IMR-90 (cell line): ENCODE measurements around the gene RNF11. TPM values are rescaled to one million over a fixed set of nuclear protein-coding genes. Genes with fewer than 3 reads are reported as not detected.

Source experiments
- ATAC-seq: fragments of 200-7000 bp; cut with Tn5 transposase; 2 replicates; pipeline ENCODE4 v1.9.1; 2020; ENCODE audit warnings: low read depth, mild to moderate bottlenecking, moderate library complexity
- BruUV-seq: library from RNA; stranded (reverse); fragments of 400-500 nt; replicated peaks from 2 replicates; lab custom pipeline; 2021; lab: Mats Ljungman, UMichigan
- CTCF ChIA-PET: fragments of 300-600 bp; formaldehyde crosslinking; extraction: SDS; loops from one replicate; lab custom pipeline; 2021; ENCODE audit warnings: antibody characterized with exemption; lab: Yijun Ruan, JAX
- POLR2A ChIA-PET: fragments of 300-600 bp; sonication (Branson Sonifier 250); formaldehyde crosslinking; loops from one replicate; lab custom pipeline; 2022; ENCODE audit warnings: antibody characterized with exemption; ENCODE audit not compliant: unreplicated experiment; lab: Charles Lee
- DNase-seq: peaks from one replicate; pipeline ENCODE4 v3.0.0; 2013
- H2AFZ ChIP-seq: replicated peaks from 2 replicates; pipeline ENCODE3; 2013; ENCODE audit warnings: low read length, mild to moderate bottlenecking; ENCODE audit not compliant: poor library complexity
- H2AK5ac ChIP-seq: 2 replicates; pipeline ENCODE4 v1.6.1; 2013; ENCODE audit warnings: low read depth, low read length, inconsistent platforms
- H2AK9ac ChIP-seq: replicated peaks from 2 replicates; pipeline ENCODE3; 2013; ENCODE audit warnings: mild to moderate bottlenecking, low read depth, low read length, moderate library complexity; ENCODE audit not compliant: poor library complexity
- H2BK120ac ChIP-seq: 2 replicates; pipeline ENCODE4 v1.6.1; 2013; ENCODE audit warnings: low read depth, low read length, inconsistent platforms
- H2BK15ac ChIP-seq: 3 replicates; pipeline ENCODE4 v1.6.1; 2013; ENCODE audit warnings: low read depth, low read length, inconsistent platforms
- H2BK20ac ChIP-seq: 2 replicates; pipeline ENCODE4 v1.6.1; 2013; ENCODE audit warnings: low read depth, mild to moderate bottlenecking, inconsistent platforms, low read length, moderate library complexity
- H2BK5ac ChIP-seq: 2 replicates; pipeline ENCODE4 v1.6.1; 2013; ENCODE audit warnings: mild to moderate bottlenecking, low read depth, low read length, inconsistent platforms; ENCODE audit not compliant: poor library complexity, severe bottlenecking
- H3K14ac ChIP-seq: replicated peaks from 2 replicates; pipeline ENCODE4 v1.6.1; 2013; ENCODE audit warnings: low read depth, low read length, inconsistent platforms
- H3K18ac ChIP-seq: 2 replicates; pipeline ENCODE4 v1.6.1; 2013; ENCODE audit warnings: low read depth, low read length, control low read depth
- H3K23ac ChIP-seq: 2 replicates; pipeline ENCODE4 v1.6.1; 2013; ENCODE audit warnings: low read depth, low read length, inconsistent platforms
- H3K27ac ChIP-seq: 2 replicates; pipeline ENCODE4 v1.5.1; 2013; ENCODE audit warnings: mild to moderate bottlenecking, control low read depth, low read length; ENCODE audit not compliant: insufficient read depth
- H3K27me3 ChIP-seq: 2 replicates; pipeline ENCODE4 v1.6.1; 2013; ENCODE audit warnings: low read length; ENCODE audit not compliant: control insufficient read depth, insufficient read depth
- H3K36me3 ChIP-seq: 2 replicates; pipeline ENCODE4 v1.6.1; 2013; ENCODE audit warnings: low read length, mixed read lengths; ENCODE audit not compliant: control insufficient read depth, insufficient read depth
- H3K4ac ChIP-seq: 2 replicates; pipeline ENCODE4 v1.6.1; 2013; ENCODE audit warnings: low read depth, low read length, inconsistent platforms
- H3K4me1 ChIP-seq: 2 replicates; pipeline ENCODE4 v1.6.1; 2013; ENCODE audit warnings: low read length, mixed read lengths; ENCODE audit not compliant: control insufficient read depth, insufficient read depth
- H3K4me2 ChIP-seq: 2 replicates; pipeline ENCODE4 v1.6.1; 2013; ENCODE audit warnings: low read depth, mild to moderate bottlenecking, control low read depth, low read length, moderate library complexity
- H3K4me3 ChIP-seq: 2 replicates; pipeline ENCODE4 v1.5.1; 2013; ENCODE audit warnings: low read depth, mild to moderate bottlenecking, control low read depth, low read length, moderate library complexity; ENCODE audit not compliant: insufficient read depth
- H3K56ac ChIP-seq: 2 replicates; pipeline ENCODE4 v1.6.1; 2013; ENCODE audit warnings: low read length, inconsistent platforms; ENCODE audit not compliant: insufficient read depth; ENCODE audit errors: extremely low read depth
- H3K79me1 ChIP-seq, 2 experiments: 2 replicates each; pipeline ENCODE4 v1.6.1; 2013; ENCODE audit warnings: low read length in 2 of 2, inconsistent platforms in 1 of 2, low read depth in 1 of 2
- H3K9ac ChIP-seq: 2 replicates; pipeline ENCODE4 v1.6.1; 2013; ENCODE audit warnings: low read depth, low read length, control low read depth
- H3K9me1 ChIP-seq: 2 replicates; pipeline ENCODE4 v1.6.1; 2013; ENCODE audit warnings: low read length, inconsistent platforms; ENCODE audit not compliant: insufficient read depth
- H3K9me3 ChIP-seq: 2 replicates; pipeline ENCODE4 v1.6.1; 2013; ENCODE audit warnings: low read length; ENCODE audit not compliant: control insufficient read depth, insufficient read depth
- H4K20me1 ChIP-seq: 2 replicates; pipeline ENCODE4 v1.6.1; 2013; ENCODE audit warnings: low read length, inconsistent platforms; ENCODE audit not compliant: insufficient read depth
- H4K5ac ChIP-seq: 2 replicates; pipeline ENCODE4 v1.6.1; 2013; ENCODE audit warnings: mild to moderate bottlenecking, low read depth, low read length, control low read depth
- H4K8ac ChIP-seq, 2 experiments: 2 replicates each; pipeline ENCODE4 v1.6.1; 2013; ENCODE audit warnings: low read depth in 2 of 2, low read length in 2 of 2, control low read depth in 1 of 2, inconsistent platforms in 1 of 2
- H4K91ac ChIP-seq: 2 replicates; pipeline ENCODE4 v1.6.1; 2013; ENCODE audit warnings: low read depth, low read length, inconsistent platforms; ENCODE audit not compliant: insufficient read depth
- CEBPB ChIP-seq: IDR thresholded peaks from 2 replicates; pipeline ENCODE4 v1.6.1; 2012; ENCODE audit warnings: low read depth, low read length, improper control_type of control experiment
- CHD1 ChIP-seq: IDR thresholded peaks from 2 replicates; pipeline ENCODE4 v1.6.1; 2012; ENCODE audit warnings: low read depth, low read length, improper control_type of control experiment
- FOS ChIP-seq: fragments of 150-350 bp; IDR thresholded peaks from 2 replicates; pipeline ENCODE4 v1.6.1; 2016; ENCODE audit warnings: low read depth, low read length
- MXI1 ChIP-seq: IDR thresholded peaks from 2 replicates; pipeline ENCODE4 v1.6.1; 2012; ENCODE audit warnings: low read depth, mild to moderate bottlenecking, low read length, moderate library complexity, borderline replicate concordance
- RAD21 ChIP-seq: IDR thresholded peaks from 2 replicates; pipeline ENCODE4 v1.6.1; 2012; ENCODE audit warnings: low read length, improper control_type of control experiment
- WGBS, 2 experiments: methylation state at CpG; one replicate each; pipeline versions ENCODE4 v1.1.5 to v1.1.7; 2013; ENCODE audit warnings: missing lambda C conversion rate in 2 of 2; ENCODE audit not compliant: insufficient read length in 1 of 2; ENCODE audit errors: extremely low coverage in 2 of 2; 5-methylcytosine and 5-hydroxymethylcytosine counted together
- dilution Hi-C: fragments of 300-500 bp; cut with HindIII; formaldehyde crosslinking; loops from one replicate; pipeline ENCODE4 v1.14.3; 2018; ENCODE audit warnings: low sequenced_read_pairs; ENCODE audit not compliant: unreplicated experiment
- in situ Hi-C: fragments of 300-500 bp; cut with MboI; formaldehyde crosslinking; loops from 3 replicates; pipeline ENCODE4 v1.14.3; 2019; ENCODE audit warnings: low sequenced_read_pairs, inconsistent platforms, mixed read lengths
- intact Hi-C: fragments of 100-400 bp; cut with micrococcal nuclease; formaldehyde crosslinking; loops from 2 replicates; pipeline ENCODE4 v1.10.0; 2022
- polyA plus RNA-seq, 3 experiments: library from polyadenylated mRNA; depleted of rRNA; stranded (reverse); fragments of >200 nt; gene quantifications; 2 replicates each; pipeline ENCODE4 v1.2.3, GENCODE V29; 2012; ENCODE audit warnings: low replicate concordance in 1 of 3
- total RNA-seq: library from RNA; depleted of rRNA; stranded (reverse); fragments of >200 nt; gene quantifications from 2 replicates; pipeline ENCODE4 v1.2.3, GENCODE V29; 2012
- TF ChIP-seq, protein P1 (sequence below): fragments of 150-350 bp; IDR thresholded peaks from 2 replicates; pipeline ENCODE4 v1.6.1; 2017; ENCODE audit warnings: mild to moderate bottlenecking, antibody characterized with exemption, low read length, low read depth
- TF ChIP-seq, protein P2 (sequence below): conservative IDR thresholded peaks from 2 replicates; pipeline ENCODE4 v1.5.1; 2012; ENCODE audit warnings: mild to moderate bottlenecking, low read depth, low read length, improper control_type of control experiment

Gene RNF11
- total and polyA plus RNA-seq, 2 of the 4 experiments (the other 2 are of a cell fraction): 63.3 to 64.1 TPM

DNA sequence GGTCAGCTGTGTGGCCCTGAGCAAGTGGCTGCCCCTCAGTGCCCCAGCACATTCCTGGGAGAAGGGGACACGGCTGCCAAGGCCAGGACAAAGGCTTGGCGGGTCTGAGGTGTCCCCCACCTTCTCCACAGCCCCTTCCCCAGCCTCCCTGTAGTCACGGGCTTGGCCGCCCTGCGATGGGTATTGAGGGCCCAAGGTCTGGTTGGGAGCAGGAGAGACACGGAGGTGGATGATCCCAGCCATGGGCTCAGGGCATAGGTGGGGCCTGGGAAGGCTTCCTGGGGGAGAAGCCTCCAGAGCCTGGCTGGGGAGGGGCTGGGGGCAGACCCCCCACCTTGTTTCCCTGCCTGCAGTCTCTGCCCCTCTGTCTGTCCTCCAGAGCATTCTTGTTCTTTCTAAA, 67.2 kb downstream of the RNF11 start:
- Histone ChIP-seq H3K18ac (no peak overlapping the region), H3K36me3 (no peaks in the 10 kb centered on the region), H3K9ac (no peak overlapping the region), H2BK120ac (no peak overlapping the region), H3K4me3 (no peak overlapping the region), H3K27ac (no peak overlapping the region), H3K4me2 (no peak overlapping the region), H2BK5ac (no peak overlapping the region), H4K8ac (no peak overlapping the region), H4K91ac (no peak overlapping the region), H2AK9ac (peak overlapping the region; percentile 37), H2BK20ac (no peak overlapping the region), H3K4ac (no peak overlapping the region), H4K5ac (no peak overlapping the region), H3K23ac (no peak overlapping the region), H3K56ac (no peak overlapping the region), H3K4me1 (no peaks in the 10 kb centered on the region; the same call in 1 of the 2 replicates), H2AK5ac (no peak overlapping the region), H4K20me1 (no peaks in the 10 kb centered on the region), H3K79me1 (no peaks in the 10 kb centered on the region), H3K27me3 (no peaks in the 10 kb centered on the region; the same call in 1 of the 2 replicates), H3K9me3 (no peaks in the 10 kb centered on the region), H3K14ac (no peak overlapping the region), H2BK15ac (no peak overlapping the region), H3K9me1 (peaks cover 9% of the 10 kb centered on the region; the same call in 1 of the 2 replicates), H2AFZ (peak overlapping the region; percentile 52)
- ATAC-seq (peak; percentile 25), DNase-seq (no peak)
- POLR2A ChIA-PET: no interaction called here
- 82% methylated on average over 4 of the region's 6 CpGs; no CpG with 5 or more reads in 1 of the 2 experiments for WGBS, 2 experiments
- dilution Hi-C loops: no loop called here
- CTCF ChIA-PET: no interaction called here
- intact Hi-C loops: no loop called here
- no TSS peak for BruUV-seq
- TF ChIP-seq RAD21: no peak
- TF ChIP-seq CEBPB: no peak
- no peak for TF ChIP-seq MXI1
- TF ChIP-seq, protein P1, sequence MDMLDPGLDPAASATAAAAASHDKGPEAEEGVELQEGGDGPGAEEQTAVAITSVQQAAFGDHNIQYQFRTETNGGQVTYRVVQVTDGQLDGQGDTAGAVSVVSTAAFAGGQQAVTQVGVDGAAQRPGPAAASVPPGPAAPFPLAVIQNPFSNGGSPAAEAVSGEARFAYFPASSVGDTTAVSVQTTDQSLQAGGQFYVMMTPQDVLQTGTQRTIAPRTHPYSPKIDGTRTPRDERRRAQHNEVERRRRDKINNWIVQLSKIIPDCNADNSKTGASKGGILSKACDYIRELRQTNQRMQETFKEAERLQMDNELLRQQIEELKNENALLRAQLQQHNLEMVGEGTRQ: no peak
- no peak for TF ChIP-seq FOS
- TF ChIP-seq, protein P2, sequence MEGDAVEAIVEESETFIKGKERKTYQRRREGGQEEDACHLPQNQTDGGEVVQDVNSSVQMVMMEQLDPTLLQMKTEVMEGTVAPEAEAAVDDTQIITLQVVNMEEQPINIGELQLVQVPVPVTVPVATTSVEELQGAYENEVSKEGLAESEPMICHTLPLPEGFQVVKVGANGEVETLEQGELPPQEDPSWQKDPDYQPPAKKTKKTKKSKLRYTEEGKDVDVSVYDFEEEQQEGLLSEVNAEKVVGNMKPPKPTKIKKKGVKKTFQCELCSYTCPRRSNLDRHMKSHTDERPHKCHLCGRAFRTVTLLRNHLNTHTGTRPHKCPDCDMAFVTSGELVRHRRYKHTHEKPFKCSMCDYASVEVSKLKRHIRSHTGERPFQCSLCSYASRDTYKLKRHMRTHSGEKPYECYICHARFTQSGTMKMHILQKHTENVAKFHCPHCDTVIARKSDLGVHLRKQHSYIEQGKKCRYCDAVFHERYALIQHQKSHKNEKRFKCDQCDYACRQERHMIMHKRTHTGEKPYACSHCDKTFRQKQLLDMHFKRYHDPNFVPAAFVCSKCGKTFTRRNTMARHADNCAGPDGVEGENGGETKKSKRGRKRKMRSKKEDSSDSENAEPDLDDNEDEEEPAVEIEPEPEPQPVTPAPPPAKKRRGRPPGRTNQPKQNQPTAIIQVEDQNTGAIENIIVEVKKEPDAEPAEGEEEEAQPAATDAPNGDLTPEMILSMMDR: no peak
- no peak for TF ChIP-seq CHD1
- in situ Hi-C loops: no loop called here
